Spleen (tissue), 7 donors: Measurements from ENCODE around the gene POLR1E.

Experiments
- POLR2AphosphoS5 ChIP-seq, 3 donors: sonication (generic); formaldehyde crosslinking; IDR thresholded peaks; one replicate each; pipeline ENCODE4 v1.5.1; 2017; ENCODE audit warnings: antibody characterized with exemption in 3 of 3
- TF ChIP-seq, protein P1 (sequence below), 11 experiments: fragments of 200-600 bp in 7 of 11; fragments of 450-650 bp in 4 of 11; sonication (generic) in 4 of 11; IDR thresholded peaks in 8 of 11; conservative IDR thresholded peaks in 3 of 11; 1 replicate in 7 of 11; 2 replicates in 4 of 11; pipeline versions ENCODE4 v1.4.0 to v1.8.0; 2016 to 2021; ENCODE audit warnings: antibody characterized with exemption in 11 of 11, inconsistent platforms in 4 of 11, mild to moderate bottlenecking in 1 of 11
- donor health status: DM: no; HTN: no; CAD: no; lungs with moderate emphysema.
- donor health status: DM: no; HTN: no; CAD: no.
- donor health status: DM: no; HTN: no; CAD: no.

DNA sequence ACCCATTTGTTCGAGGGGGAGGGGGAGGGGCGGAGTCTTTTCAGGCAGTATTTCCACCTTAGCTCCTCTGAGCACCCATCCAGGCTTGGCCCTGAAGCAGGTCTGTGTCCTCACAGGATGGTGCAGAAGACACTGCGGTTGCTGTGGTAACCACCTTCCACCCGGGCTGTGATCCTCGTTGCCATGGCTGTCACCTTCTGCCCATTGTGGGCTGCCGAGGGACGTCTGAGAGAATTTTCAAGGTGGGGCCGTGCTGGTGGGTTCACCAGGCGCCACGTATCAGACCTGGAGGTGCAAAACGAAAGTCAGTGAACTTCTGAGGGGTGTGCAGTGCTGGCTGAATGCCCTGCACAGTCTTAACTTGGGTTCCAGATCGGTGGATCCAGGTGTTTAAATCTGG, 26.7 kb downstream of the POLR1E start:
- TF ChIP-seq, protein P1, sequence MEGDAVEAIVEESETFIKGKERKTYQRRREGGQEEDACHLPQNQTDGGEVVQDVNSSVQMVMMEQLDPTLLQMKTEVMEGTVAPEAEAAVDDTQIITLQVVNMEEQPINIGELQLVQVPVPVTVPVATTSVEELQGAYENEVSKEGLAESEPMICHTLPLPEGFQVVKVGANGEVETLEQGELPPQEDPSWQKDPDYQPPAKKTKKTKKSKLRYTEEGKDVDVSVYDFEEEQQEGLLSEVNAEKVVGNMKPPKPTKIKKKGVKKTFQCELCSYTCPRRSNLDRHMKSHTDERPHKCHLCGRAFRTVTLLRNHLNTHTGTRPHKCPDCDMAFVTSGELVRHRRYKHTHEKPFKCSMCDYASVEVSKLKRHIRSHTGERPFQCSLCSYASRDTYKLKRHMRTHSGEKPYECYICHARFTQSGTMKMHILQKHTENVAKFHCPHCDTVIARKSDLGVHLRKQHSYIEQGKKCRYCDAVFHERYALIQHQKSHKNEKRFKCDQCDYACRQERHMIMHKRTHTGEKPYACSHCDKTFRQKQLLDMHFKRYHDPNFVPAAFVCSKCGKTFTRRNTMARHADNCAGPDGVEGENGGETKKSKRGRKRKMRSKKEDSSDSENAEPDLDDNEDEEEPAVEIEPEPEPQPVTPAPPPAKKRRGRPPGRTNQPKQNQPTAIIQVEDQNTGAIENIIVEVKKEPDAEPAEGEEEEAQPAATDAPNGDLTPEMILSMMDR (IDR thresholded peaks at IDR 0.05 in 8 of 11, conservative IDR thresholded peaks at IDR 0.05 in 3 of 11) = no peak
- TF ChIP-seq POLR2AphosphoS5 (IDR thresholded peaks at IDR 0.05) = peak in 1 of 3 donors; percentile 38
